NCI-H82 treated with DMSO at 0.1 percent for 48 hours (cell line): ENCODE data around the gene KIRREL3.

Experiments used
- DNase-seq: peaks from one replicate; lab custom pipeline; 2025; ENCODE audit not compliant: unreplicated experiment; lab: John Stamatoyannopoulos, UW

KIRREL3 gene

DNA sequence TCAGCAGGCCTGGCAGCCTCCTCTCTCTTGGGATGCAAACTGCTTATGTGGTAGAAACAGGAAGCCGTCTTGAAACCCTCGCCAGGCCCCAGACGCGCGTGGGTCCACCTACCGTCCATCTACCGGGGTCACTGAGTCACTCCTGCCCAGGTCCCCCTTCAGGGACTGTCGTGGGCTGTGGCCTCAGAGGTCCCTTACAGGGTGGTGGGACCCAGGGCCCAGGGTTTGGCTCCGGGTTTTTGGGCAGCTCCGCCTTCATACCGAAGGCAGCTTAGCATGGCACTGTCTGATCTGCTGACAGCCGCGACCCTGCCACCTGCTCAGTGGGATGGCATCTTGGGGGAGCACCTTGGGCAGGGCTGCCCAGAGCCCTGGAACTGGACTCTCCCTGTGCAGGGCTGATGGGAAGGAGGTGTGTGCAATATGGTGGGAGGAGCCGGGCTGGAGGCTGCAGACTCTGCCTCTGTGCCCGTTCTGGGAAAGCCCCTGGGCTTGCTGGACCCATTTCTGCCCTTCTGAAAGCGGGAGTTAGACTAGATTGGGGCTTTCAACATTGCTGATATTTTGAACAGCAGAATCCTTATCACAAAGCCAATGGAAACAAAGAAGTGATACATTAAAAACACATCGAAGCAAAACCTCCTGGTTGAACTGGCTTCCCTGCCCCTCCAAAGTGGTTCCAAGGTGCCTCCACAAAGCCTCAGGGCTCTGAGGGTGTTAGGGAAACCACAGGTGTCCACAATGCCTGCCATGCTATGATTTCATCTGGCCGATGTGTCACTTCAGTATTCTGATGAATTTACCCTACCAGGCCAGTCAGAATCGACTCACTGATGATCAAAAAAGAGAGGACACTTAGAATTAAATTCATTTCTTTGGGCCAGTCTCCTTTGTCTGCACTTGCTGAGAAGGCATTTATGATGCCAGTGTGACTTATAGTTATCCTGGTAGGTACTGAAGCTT, 316.5 kb downstream of the KIRREL3 start:
- DNase-seq: no peak

DNA sequence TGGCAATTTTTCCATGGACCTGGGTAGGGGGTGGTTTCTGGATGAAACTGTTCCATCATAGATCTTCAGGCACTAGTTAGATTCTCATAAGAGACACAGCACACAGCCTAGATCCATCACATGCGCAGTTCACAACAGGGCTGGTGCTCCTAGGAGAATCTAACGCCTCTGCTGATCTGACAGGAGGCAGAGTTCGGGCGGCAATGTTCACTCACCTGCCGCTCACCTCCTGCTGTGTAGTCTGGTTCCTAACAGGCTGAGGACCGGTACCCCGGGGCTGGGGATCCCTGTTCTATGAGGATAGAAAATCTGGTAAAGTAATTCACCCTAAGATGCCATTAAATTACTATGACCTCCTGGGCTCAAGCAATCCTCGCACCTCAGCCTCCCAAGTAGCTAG, 318.0 kb downstream of the KIRREL3 start:
- DNase-seq: no peak

DNA sequence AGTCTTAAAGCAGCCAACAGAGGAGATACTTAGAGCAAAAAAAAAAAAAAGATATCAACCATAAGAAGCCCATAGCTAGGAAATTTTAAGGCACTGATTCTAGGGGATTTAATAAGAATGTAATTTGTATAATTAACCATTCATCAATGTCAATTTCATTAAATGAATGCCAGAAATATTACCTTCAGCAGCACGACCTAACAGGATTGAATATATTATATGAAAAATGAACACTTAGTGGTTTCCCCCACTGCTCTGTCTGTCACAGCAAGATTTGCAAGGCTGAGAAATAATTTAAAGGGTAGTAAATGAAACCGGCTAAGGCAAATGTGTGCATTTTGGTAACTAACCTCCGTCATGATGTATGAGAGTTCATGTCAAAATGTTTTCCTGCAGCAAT, 319.9 kb downstream of the KIRREL3 start:
- no peak for DNase-seq

DNA sequence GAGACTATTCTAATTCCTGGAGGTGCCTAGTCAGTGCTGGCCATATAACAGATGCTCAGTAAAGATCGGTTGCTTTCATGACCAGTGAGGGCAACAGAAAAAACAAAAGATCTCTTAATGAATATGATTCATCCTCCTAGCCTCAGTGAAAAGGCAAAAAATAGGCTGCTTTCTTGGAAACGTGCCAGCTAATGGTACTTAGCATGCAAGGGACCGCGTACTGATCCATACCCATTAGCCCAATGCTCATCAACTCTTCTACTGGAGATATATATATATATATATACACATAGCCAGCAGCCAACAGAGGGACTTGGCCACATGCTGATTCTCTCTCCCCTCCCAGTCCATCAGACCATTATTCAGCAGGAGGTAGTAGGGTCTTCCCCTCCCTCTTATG, 320.4 kb downstream of the KIRREL3 start:
- no peak for DNase-seq

DNA sequence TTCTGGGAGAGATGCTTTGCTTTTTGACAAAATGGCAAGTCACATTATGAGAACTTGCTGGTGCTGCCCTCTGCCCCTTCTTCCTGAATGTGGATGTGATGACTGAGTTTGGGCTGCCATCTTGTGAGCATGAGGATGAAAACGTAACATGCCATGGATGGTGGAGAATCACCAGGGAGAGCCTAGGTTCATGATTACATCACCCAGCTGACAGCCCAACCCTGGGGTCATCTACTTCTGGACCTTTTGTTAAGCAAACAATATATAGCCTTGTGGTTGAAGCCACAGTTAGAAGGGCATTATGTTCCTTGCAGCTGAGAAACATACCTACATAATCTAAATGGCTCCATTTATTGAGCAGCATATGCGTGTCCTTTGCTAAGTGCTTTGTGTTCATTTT, 321.5 kb downstream of the KIRREL3 start:
- DNase-seq: no peak

DNA sequence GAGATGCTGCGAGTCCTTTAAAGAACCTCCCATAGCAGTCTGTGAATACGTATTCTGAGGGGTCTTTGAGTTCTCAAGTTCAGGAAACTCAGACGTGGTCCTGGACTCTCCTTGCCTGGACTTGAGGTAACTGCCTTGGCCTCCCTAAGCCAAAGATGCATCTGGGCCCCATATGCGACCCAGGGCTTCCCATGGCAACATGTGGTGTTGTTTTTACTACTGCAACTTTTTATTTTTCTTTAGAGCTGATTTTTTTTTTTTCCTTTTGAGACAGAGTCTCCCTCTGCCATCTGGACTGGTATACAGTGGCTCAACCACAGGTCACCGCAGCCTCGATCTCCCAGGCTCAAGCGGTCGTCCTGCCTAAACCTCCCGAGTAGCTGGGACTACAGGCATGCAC, 324.0 kb downstream of the KIRREL3 start:
- DNase-seq: no peak

DNA sequence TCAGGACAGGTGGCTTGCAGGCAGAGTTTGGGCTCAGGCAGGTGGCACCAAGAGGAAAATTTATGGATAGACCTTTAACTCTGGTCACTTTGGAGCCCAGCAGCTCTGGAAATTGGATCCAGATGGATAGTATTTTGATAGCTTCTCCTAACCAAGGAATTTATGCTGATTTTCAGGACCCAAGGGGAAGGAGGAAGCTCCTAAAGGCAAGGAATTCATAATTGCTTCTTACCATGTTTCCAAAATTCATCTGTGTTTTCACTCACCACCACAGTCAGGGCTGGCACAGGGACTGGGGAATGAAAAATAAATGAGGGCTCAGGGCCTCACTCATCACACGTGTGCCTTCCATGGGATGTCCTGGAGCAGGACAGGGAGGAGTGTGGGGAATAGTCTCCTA, 327.3 kb downstream of the KIRREL3 start:
- DNase-seq: no peak

DNA sequence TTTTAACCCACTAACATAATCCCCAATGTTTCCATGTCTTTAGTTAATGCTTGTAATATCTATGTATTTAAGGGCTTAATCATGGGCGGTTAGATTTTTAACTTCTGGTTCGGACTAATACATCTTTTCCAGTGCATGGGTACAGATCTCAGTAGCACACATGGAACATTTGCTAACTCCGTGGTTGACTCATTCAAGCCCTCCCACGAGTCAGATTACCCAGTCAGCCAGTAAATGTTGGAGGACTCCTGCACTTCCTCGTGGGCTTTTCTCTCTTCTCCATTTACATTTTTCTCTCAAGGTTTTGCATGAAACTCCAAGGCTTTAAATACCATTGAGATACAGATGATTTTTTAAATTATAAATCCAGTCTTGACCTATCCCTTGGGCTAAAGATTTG, 331.2 kb downstream of the KIRREL3 start:
- no peak for DNase-seq

DNA sequence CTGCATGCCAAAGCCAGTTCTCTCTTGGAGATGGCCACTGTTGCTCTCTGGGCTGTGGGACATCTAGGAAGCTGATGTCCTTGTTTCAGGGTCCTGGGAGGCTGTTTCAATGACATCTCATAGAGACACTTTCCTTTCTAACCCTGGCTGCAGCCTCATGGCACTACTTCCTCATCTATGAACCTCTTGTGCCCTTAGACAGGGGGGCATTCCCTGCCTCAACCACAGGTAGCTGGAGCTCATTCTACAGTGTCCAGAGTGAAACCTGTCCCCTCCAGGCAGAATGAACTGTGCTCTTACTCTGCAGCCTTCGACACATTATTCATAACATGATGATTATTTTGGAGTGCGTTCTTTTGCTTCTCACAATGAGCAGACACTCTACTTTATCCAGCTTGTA, 335.9 kb downstream of the KIRREL3 start:
- no peak for DNase-seq

DNA sequence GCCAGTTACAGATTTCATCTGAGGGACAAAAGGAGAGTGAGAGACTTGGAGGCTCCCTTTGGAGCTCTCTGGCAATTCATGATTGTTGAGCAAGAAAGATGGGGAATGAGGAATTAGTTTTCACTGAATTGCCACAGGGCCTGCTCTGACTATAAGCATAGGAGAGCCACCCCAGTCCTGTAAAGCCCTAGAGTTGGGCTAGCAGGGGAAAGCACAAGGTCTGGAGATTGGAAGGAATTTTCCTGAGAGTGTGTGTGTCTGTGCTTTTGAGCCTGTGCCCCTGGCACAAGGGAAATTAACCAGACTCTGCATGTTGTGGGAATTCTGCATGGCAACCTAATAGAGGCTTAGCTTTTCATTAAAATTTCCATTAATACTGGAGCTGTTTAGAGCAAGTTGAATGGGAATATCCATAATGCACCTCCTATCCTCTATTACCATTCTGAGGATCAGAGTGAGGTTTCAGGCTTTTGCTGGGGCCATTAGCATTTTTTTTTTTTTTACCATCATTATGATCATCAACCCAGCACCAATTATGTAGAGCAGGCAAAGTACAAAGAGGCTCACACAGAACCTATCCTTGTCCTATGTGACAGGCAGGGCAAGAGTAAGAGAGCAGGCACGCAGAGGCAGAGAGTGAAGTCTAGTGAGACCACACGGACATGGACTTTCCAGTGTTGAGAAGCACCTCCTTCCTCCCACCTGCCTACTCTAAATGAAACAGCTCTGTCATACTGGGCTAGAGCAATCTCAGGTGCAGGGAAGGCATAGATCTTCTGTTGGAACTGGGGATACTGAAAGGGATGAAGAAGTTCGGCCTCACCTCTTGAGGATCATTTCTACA, 336.6 kb downstream of the KIRREL3 start:
- DNase-seq: no peak

DNA sequence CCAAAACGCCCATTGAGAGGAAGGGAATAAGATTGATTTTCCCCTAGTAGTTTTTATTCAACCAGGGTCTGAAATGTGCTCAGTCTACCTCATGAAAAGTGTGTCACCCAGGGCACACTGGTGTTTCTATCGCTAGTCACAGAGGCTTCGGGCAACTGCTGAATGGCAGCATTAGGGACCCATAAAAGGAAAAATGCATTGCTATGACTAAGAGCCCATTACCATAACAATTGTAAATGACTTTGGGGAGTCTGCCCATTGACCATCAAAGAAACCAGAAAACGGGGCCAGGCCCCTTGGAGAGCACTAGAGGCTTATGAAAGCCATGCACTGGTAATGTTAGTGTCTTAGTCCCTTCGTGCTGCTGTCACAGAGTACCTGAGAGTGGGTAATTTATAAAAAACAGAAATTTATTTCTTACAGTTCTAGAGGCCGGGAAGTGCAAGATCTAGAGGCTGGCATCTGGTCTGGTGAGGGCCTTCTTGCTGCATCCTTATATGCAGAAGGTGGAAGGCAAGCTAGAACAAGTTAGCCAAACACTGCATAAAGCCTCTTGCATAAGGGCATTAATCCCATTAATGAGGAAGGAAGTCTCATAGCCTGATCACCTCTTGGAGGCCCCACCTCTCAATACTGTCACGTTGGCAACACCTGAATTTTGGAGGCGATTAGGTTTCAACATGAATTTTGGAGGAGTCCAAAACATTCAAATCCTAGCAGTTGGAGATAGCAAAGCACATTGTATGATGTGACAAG, 338.4 kb downstream of the KIRREL3 start:
- DNase-seq: no peak

DNA sequence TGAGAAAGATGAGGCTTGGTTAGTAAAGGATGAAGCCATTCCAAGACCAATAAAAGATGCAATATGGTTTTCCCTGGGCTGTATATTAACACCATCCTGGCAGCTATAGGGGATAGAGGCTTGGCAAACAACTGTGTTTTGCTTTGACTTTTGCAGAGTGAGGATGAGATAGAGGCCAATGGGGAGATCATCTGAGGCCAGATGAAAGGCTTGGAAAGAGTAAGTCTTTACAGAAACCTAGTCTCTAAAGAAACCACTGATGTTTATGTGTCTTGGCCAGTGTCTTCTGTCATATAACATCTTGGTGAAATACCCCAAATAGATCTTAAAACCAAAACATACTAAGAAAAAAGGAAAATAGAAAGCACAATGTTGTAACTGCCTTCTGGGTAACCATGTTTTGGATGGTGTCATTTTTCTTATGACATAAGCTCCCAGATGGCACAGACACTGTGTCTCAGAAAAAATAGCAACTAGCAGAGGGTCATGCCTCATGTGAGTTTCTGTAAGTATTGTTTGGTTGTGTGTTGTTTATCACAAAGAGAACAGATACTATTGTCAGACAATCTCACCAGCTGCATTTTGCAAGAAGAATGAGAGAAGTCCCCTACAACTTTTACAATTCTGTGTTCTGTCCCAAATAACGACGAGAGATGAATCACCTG, 339.7 kb downstream of the KIRREL3 start:
- DNase-seq: no peak

DNA sequence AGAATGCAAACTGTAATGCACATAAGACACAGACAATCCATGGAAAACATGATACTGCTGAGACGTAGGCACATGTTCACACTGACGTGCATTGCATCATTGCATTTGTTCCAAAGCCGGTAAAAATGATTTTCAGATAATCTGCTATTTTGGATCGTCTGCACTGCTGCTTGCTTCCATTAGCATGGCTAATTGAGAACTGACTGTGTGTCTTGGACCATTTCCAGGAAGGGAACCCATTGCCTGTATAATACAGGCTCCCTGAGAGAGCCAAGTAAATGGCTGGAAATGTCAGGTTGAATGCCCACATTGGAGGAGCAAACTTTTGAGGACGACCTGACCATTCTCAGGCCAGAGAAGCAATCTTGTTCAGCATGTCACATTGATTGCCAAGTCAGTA, 340.2 kb downstream of the KIRREL3 start:
- no peak for DNase-seq

DNA sequence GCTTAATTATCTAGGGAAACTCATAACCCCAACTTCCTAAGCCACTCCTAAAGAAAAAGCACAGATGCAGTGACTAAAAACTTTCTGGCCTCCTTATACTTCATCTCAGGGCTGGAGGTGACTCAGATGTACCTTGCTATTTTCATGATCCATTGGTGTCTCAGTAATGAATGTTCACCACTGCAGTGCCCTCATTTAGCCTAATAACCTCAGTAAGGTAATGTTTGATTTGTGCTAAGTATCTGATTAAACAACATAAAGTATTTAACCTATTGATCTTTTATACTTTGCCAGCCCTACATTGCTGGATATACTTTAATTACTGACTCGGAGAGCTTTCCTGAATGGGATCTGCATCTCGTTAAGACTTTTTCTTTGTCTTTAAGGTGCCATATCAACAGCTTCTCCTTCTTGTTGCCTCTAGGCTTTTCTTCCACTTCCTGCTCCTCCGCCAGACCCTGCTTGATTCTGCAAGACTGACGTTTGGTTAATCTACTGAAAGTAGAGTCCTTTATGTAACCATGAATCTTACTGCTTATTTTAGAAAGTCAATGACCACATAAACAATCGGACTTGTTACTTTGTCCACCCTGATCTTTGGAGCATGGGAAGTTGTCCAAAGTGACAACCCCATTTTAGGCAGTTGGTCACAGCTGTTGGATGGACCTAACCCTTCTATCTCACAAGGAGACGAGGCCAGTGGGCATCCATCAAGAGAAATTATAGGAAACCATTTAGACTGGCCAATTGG, 342.1 kb downstream of the KIRREL3 start:
- DNase-seq: no peak

DNA sequence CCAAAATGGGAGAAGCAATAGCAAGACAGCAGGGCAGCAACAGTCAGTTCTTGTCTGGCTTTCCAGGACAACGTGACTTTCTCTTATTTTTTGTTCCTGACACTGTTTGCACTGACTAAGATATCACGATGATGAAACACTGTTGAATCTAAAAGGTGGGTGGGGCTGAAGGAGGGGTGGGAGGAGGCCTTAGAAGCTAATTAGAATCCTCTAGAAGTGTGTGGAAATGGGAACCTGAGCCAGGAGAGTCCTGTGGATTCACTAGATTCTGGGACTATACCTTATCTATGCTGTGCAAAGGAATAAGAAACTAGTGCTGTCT, 344.8 kb downstream of the KIRREL3 start:
- DNase-seq: no peak

DNA sequence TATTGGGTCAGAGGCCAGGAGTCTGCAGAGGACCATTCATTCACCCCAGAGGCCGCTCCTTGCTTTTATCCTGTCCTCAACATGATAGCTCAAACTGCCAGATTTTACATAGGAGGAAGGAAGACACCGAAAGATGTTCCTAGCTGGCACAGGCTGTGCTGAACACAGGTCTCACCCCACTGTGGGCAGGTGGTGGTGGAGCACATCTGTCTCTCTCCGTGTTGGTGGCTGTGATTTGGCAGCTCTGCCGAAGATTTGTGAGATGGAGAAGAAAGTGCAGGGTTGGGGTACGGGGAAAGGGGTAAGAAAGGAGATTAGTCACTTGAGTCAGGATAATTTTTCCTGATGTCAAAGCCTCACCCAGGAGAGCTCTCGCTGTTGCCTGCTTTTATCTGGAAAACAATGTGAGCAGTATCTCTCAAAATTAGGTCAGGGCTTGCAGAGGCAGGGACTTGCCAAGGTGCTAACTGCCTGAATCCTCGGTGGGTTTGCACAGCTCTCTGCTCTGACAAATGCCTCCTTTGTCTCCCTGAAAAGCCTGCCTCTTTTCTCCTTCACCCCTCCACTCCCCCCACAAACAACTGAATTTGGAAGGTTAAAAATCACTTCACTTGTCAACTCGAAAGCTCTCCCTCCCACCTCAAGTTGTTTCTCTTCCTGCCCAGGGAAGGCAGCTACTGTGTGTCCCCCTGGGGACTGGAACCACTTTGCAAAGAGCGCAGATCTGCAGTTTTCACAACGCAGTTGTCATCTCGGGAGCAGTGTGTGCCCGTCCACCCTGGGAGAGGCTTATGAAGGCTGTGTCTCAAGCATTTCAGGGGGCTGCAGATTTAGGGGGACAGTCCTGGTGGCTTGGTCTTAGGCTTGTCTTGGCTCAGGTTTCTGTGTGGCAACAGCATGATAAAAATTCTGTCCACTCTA, 345.4 kb downstream of the KIRREL3 start:
- no peak for DNase-seq

DNA sequence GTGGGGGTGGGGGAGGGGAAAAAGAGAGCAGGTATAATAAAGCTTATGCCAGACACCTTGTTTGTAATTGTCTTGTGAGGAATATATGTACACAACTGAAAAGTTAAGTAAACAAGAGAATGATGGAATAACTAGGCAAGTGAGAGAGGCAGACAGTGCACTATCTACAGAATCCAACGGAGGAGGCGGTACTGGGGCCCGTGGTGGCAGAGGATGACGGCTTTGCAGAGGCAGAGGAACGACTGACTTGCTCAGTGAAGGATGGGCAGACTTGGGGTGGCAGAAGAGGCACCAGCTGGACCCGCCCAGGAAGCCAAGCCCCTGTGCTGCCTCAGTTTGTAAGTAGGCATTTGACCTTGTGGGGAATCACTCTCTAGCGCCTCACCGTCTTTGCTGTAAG, 347.5 kb downstream of the KIRREL3 start:
- DNase-seq: no peak

DNA sequence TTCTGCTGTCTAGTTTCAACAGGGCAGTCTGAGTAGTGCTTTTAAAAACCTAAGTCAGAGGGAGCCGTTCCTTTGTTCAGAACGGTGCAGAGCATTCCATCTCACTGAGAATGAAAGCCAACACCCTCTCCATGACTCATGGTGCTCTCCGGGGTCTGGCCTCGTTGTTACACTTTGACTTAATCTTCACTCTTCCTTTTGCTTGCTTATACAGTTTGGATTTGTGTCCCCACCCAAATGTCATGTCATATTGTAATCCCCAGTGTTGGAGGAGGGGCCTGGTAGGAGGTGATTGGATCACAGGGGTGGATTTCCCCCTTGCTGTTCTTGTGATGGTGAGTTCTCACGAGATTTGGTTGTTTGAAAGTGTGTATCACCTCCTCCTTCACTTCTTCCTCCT, 352.8 kb downstream of the KIRREL3 start:
- no peak for DNase-seq
